Measurements from ENCODE around the gene PAXX.

- TF ChIP-seq CTCF (IDR thresholded peaks at IDR 0.05; ENCODE audit: low read depth, low read length) (no peak), MAX (IDR thresholded peaks at IDR 0.05; ENCODE audit: low read depth, low read length) (no peak), POLR2A (IDR thresholded peaks at IDR 0.05; ENCODE audit: extremely low read depth, insufficient read length) (no peak)
These were observed 49.4 kb upstream of the PAXX start for GRCh38 chr9:136942881-136943230.
